H1 (cell line): ENCODE results near the gene FCF1. TPM values are rescaled to one million over a fixed set of nuclear protein-coding genes. Genes with fewer than 3 reads are reported as not detected.

Experiments used
- ATF2 ChIP-seq: IDR thresholded peaks from 2 replicates; pipeline ENCODE4 v1.6.1; 2012; ENCODE audit warnings: low read length, inconsistent platforms
- CHD2 ChIP-seq: IDR thresholded peaks from 2 replicates; pipeline ENCODE4 v1.6.1; 2012; ENCODE audit warnings: low read length, improper control_type of control experiment
- EZH2 ChIP-seq: fragments of 200-600 bp; sonication (generic); IDR thresholded peaks from 2 replicates; pipeline ENCODE4 v1.7.1; 2012; ENCODE audit warnings: low read depth, mild to moderate bottlenecking, moderate library complexity, low read length, inconsistent platforms; ENCODE audit not compliant: severe bottlenecking
- GTF2F1 ChIP-seq: IDR thresholded peaks from 2 replicates; pipeline ENCODE4 v1.6.1; 2012; ENCODE audit warnings: low read depth, low read length, improper control_type of control experiment, borderline replicate concordance
- MAFK ChIP-seq: IDR thresholded peaks from 2 replicates; pipeline ENCODE4 v1.6.1; 2012; ENCODE audit warnings: low read depth, mild to moderate bottlenecking, improper control_type of control experiment, low read length
- NRF1 ChIP-seq: IDR thresholded peaks from 2 replicates; pipeline ENCODE4 v1.6.1; 2011; ENCODE audit warnings: mild to moderate bottlenecking, low read depth, low read length, improper control_type of control experiment
- POLR2AphosphoS5 ChIP-seq: IDR thresholded peaks from 2 replicates; pipeline ENCODE4 v1.6.1; 2011; ENCODE audit warnings: low read depth, low read length
- RXRA ChIP-seq: IDR thresholded peaks from 2 replicates; pipeline ENCODE4 v1.6.1; 2011; ENCODE audit warnings: low read depth, mild to moderate bottlenecking, low read length, moderate library complexity; ENCODE audit not compliant: insufficient read depth
- SIRT6 ChIP-seq: IDR thresholded peaks from one replicate; pipeline ENCODE4 v1.7.1; 2012; ENCODE audit warnings: low read length, inconsistent platforms
- SIX5 ChIP-seq: IDR thresholded peaks from 2 replicates; pipeline ENCODE4 v1.6.1; 2011; ENCODE audit warnings: mild to moderate bottlenecking, low read depth, low read length
- SRF ChIP-seq: IDR thresholded peaks from 2 replicates; pipeline ENCODE4 v1.6.1; 2011; ENCODE audit warnings: mild to moderate bottlenecking, low read depth, low read length, moderate library complexity
- SUZ12 ChIP-seq: fragments of 200-600 bp; sonication (generic); IDR thresholded peaks from 2 replicates; pipeline ENCODE4 v1.6.1; 2012; ENCODE audit warnings: mild to moderate bottlenecking, inconsistent platforms, low read length, moderate library complexity, mixed read lengths
- TCF12 ChIP-seq: IDR thresholded peaks from 2 replicates; pipeline ENCODE4 v1.6.1; 2011; ENCODE audit warnings: low read depth, mild to moderate bottlenecking, low read length
- TEAD4 ChIP-seq: IDR thresholded peaks from 2 replicates; pipeline ENCODE4 v1.6.1; 2012; ENCODE audit warnings: low read depth, low read length, inconsistent platforms, mixed read lengths
- ZNF274 ChIP-seq: IDR thresholded peaks from 2 replicates; pipeline ENCODE4 v1.7.0; 2012; ENCODE audit warnings: low read length, borderline replicate concordance; ENCODE audit errors: extremely low read depth
- polyA plus RNA-seq, 7 experiments: library from polyadenylated mRNA; depleted of rRNA in 3 of 7; stranded (reverse) in 5 of 7; unstranded in 2 of 7; fragments of >200 nt in 5 of 7; fragments of 200-250 nt in 2 of 7; gene quantifications; 1 replicate in 5 of 7; 2 replicates in 1 of 7; 4 replicates in 1 of 7; pipeline versions ENCODE4 v1.2.1 to v1.2.3, GENCODE V29; 2011 to 2013; ENCODE audit warnings: missing spikeins in 2 of 7, mixed read lengths in 2 of 7
- total RNA-seq: library from RNA; stranded (reverse); fragmentation: NEBNext Ultra II Directional; extraction: Animal tissue kit (Norgen Biotek cat#: 25700); gene quantifications from 2 replicates; pipeline ENCODE4 v1.2.1, GENCODE V29; 2021
- TF ChIP-seq, protein P1 (sequence below): IDR thresholded peaks from 2 replicates; pipeline ENCODE4 v1.6.1; 2011; ENCODE audit warnings: low read depth, mild to moderate bottlenecking, low read length; ENCODE audit not compliant: insufficient read depth

FCF1 gene
- total and polyA plus RNA-seq, 2 of the 8 experiments (the other 6 are each of a cell fraction or from before 2014, with no cell fraction given) = 48.1 to 84.3 TPM

- TF ChIP-seq POLR2AphosphoS5 (no peak), TEAD4 (no peak), EZH2 (no peak), CHD2 (no peak), SIRT6 (no peak), TCF12 (no peak), GTF2F1 (no peak), SRF (no peak), MAFK (no peak), NRF1 (no peak), ATF2 (no peak), RXRA (no peak), ZNF274 (no peak), SIX5 (no peak), SUZ12 (no peak)
- TF ChIP-seq, protein P1, sequence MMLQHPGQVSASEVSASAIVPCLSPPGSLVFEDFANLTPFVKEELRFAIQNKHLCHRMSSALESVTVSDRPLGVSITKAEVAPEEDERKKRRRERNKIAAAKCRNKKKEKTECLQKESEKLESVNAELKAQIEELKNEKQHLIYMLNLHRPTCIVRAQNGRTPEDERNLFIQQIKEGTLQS = no peak
These were observed 34.3 kb downstream of the FCF1 start (continued) for GRCh38 chr14:74747237-74747636.
